Right hindlimb (tissue), 1 donor: ENCODE data around the gene HDX.
A peak's percentile ranks its signal among the peaks of the same experiment; 100 is the strongest.
"Not testable (repeated sequence)": the region's sequence is repeated elsewhere in the genome, so short reads cannot be mapped to it uniquely, and the experiment has no call there.

Experiments
- DNase-seq: peaks from one replicate; pipeline ENCODE4 v3.0.0-alpha.2; 2018

HDX gene

GRCh38 chrX:84501798-84502628 lies at the start of gene HDX:
HDX (minus strand) TSS chrX:84502453; CDS start chrX:84475397, 27,056 bp downstream.
- DNase-seq = peak; percentile 92

GRCh38 chrX:84541315-84541714 lies 39.1 kb upstream of the HDX start:
- not testable (repeated sequence) for DNase-seq

- not testable (repeated sequence) for DNase-seq
These were observed 35.4 kb upstream of the HDX start for GRCh38 chrX:84537627-84538026.

- DNase-seq = no peak
These were observed 13.8 kb downstream of the HDX start for GRCh38 chrX:84488426-84488825.

GRCh38 chrX:84487365-84488353 lies 14.6 kb downstream of the HDX start:
- DNase-seq = no peak

- no peak for DNase-seq
These were observed 23.2 kb downstream of the HDX start for GRCh38 chrX:84479086-84479485.

GRCh38 chrX:84477114-84477513 lies 25.1 kb downstream of the HDX start:
- no peak for DNase-seq

GRCh38 chrX:84475596-84475995 lies 26.7 kb downstream of the HDX start:
- no peak for DNase-seq

- no peak for DNase-seq
These were observed 27.2 kb downstream of the HDX start for GRCh38 chrX:84475101-84475500.

GRCh38 chrX:84469226-84469625 lies 33.0 kb downstream of the HDX start:
- DNase-seq = no peak

- DNase-seq = no peak
These were observed 34.4 kb downstream of the HDX start for GRCh38 chrX:84467898-84468297.

GRCh38 chrX:84453351-84454246 lies 48.7 kb downstream of the HDX start:
- DNase-seq = no peak

GRCh38 chrX:84441143-84441542 lies 61.1 kb downstream of the HDX start:
- DNase-seq = no peak

GRCh38 chrX:84415140-84415539 lies 87.1 kb downstream of the HDX start:
- no peak for DNase-seq

GRCh38 chrX:84363663-84364062 lies 138.6 kb downstream of the HDX start:
- no peak for DNase-seq

GRCh38 chrX:84363051-84363450 lies 139.2 kb downstream of the HDX start:
- DNase-seq = no peak

- no peak for DNase-seq
These were observed 139.9 kb downstream of the HDX start for GRCh38 chrX:84362184-84362838.

GRCh38 chrX:84358271-84358670 lies 144.0 kb downstream of the HDX start:
- DNase-seq = no peak

GRCh38 chrX:84357296-84357695 lies 145.0 kb downstream of the HDX start:
- DNase-seq = no peak

- no peak for DNase-seq
These were observed 161.3 kb downstream of the HDX start for GRCh38 chrX:84340968-84341367.

GRCh38 chrX:84339507-84340364 lies 162.5 kb downstream of the HDX start:
- no peak for DNase-seq
